Lower leg skin (tissue), 3 donors: Measurements from ENCODE around the gene ACY1.

Experiments used
- POLR2A ChIP-seq, 2 donors: fragments of 450-650 bp; IDR thresholded peaks; one replicate each; pipeline ENCODE4 v1.6.1; 2016 to 2017; ENCODE audit warnings: antibody characterized with exemption in 2 of 2, mild to moderate bottlenecking in 1 of 2, moderate library complexity in 1 of 2
- TF ChIP-seq, protein P1 (sequence below), 3 donors: fragments of 450-650 bp; IDR thresholded peaks; one replicate each; pipeline ENCODE4 v1.5.1; 2016; ENCODE audit warnings: antibody characterized with exemption in 3 of 3, mild to moderate bottlenecking in 3 of 3, moderate library complexity in 2 of 3

GRCh38 chr3:51934139-51934850 is 49.0 kb upstream of the ACY1 start:
- TF ChIP-seq, protein P1, sequence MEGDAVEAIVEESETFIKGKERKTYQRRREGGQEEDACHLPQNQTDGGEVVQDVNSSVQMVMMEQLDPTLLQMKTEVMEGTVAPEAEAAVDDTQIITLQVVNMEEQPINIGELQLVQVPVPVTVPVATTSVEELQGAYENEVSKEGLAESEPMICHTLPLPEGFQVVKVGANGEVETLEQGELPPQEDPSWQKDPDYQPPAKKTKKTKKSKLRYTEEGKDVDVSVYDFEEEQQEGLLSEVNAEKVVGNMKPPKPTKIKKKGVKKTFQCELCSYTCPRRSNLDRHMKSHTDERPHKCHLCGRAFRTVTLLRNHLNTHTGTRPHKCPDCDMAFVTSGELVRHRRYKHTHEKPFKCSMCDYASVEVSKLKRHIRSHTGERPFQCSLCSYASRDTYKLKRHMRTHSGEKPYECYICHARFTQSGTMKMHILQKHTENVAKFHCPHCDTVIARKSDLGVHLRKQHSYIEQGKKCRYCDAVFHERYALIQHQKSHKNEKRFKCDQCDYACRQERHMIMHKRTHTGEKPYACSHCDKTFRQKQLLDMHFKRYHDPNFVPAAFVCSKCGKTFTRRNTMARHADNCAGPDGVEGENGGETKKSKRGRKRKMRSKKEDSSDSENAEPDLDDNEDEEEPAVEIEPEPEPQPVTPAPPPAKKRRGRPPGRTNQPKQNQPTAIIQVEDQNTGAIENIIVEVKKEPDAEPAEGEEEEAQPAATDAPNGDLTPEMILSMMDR (IDR thresholded peaks at IDR 0.05): no peak
- no peak for TF ChIP-seq POLR2A (IDR thresholded peaks at IDR 0.05)
